ENCODE data around the gene UBE2D4.
"Not testable (repeated sequence)": the region's sequence is repeated elsewhere in the genome, so short reads cannot be mapped to it uniquely, and the experiment has no call there.

The UBE2D4 gene

GRCh38 chr7:43994681-43995080 lies 68.4 kb downstream of the UBE2D4 start:
- in situ Hi-C loops (cut with MboI; ENCODE audit: low pct_unique_long_range_greater_than_20kb, low sequenced_read_pairs); DNase-seq: not testable (repeated sequence)

- in situ Hi-C loops (cut with MboI; ENCODE audit: low pct_unique_long_range_greater_than_20kb, low sequenced_read_pairs); DNase-seq: not testable (repeated sequence)
These were observed 71.3 kb downstream of the UBE2D4 start, which contains the start of gene SPDYE1 for GRCh38 chr7:43997532-43997931. SPDYE1 (plus strand) TSS chr7:43997897; CDS start chr7:43999950, 2,053 bp downstream.
